HepG2 (cell line): ENCODE results near the gene GTF2H1. TPM values are rescaled to one million over a fixed set of nuclear protein-coding genes. Genes with fewer than 3 reads are reported as not detected.

Experiments
- ADNP ChIP-seq: sonication (generic); formaldehyde crosslinking; IDR thresholded peaks from 2 replicates; pipeline ENCODE4 v1.4.0; 2020; ENCODE audit warnings: missing genetic modification reagents
- AKNA ChIP-seq: sonication (generic); formaldehyde crosslinking; IDR thresholded peaks from 2 replicates; pipeline ENCODE4 v1.4.0; 2020; ENCODE audit warnings: missing genetic modification reagents, borderline replicate concordance
- ARNT2 ChIP-seq: sonication (generic); formaldehyde crosslinking; IDR thresholded peaks from 2 replicates; pipeline ENCODE4 v1.8.0; 2022; ENCODE audit warnings: mild to moderate bottlenecking, low read depth, missing genetic modification reagents, moderate library complexity
- CENPT ChIP-seq: sonication (generic); formaldehyde crosslinking; IDR thresholded peaks from 2 replicates; pipeline ENCODE4 v1.8.0; 2022; ENCODE audit warnings: low read depth, mild to moderate bottlenecking, moderate library complexity, missing genetic modification reagents
- CREM ChIP-seq, 2 experiments: sonication (generic) in 1 of 2; formaldehyde crosslinking in 1 of 2; IDR thresholded peaks; 2 replicates each; pipeline versions ENCODE4 v1.4.0 to v1.6.1; 2016 to 2020; ENCODE audit warnings: antibody characterized with exemption in 1 of 2, mild to moderate bottlenecking in 1 of 2, missing genetic modification reagents in 1 of 2
- GABPA ChIP-seq, 2 experiments: IDR thresholded peaks; 2 replicates each; pipeline ENCODE4 v1.6.1; 2011 to 2016; ENCODE audit warnings: low read depth in 2 of 2, low read length in 1 of 2, missing biosample characterization in 1 of 2, missing genetic modification characterization in 1 of 2
- HOXA3 ChIP-seq: sonication (generic); formaldehyde crosslinking; IDR thresholded peaks from 2 replicates; pipeline ENCODE4 v1.5.0; 2020; ENCODE audit warnings: missing genetic modification reagents
- NFATC3 ChIP-seq: sonication (generic); formaldehyde crosslinking; IDR thresholded peaks from 2 replicates; pipeline ENCODE4 v1.5.1; 2020; ENCODE audit warnings: mild to moderate bottlenecking, missing genetic modification reagents
- POLR2AphosphoS2 ChIP-seq: IDR thresholded peaks from 2 replicates; pipeline ENCODE4 v1.6.1; 2011; ENCODE audit warnings: low read depth, low read length, improper control_type of control experiment
- RELA ChIP-seq: sonication (generic); formaldehyde crosslinking; IDR thresholded peaks from 2 replicates; pipeline ENCODE4 v1.4.0; 2020; ENCODE audit warnings: missing genetic modification reagents
- SP140L ChIP-seq: sonication (generic); formaldehyde crosslinking; IDR thresholded peaks from 2 replicates; pipeline ENCODE4 v1.4.0; 2020; ENCODE audit warnings: missing genetic modification reagents, borderline replicate concordance
- ZBTB7B ChIP-seq: sonication (generic); formaldehyde crosslinking; IDR thresholded peaks from 2 replicates; pipeline ENCODE4 v1.4.0; 2020; ENCODE audit warnings: missing genetic modification reagents
- ZFP36 ChIP-seq: fragments of 150-350 bp; IDR thresholded peaks from 2 replicates; pipeline ENCODE4 v1.6.1; 2018; ENCODE audit warnings: borderline replicate concordance, low read length, low read depth; ENCODE audit not compliant: partially characterized antibody
- ZMAT3 ChIP-seq: sonication (generic); formaldehyde crosslinking; conservative IDR thresholded peaks from 2 replicates; pipeline ENCODE4 v1.7.0; 2021; ENCODE audit warnings: missing genetic modification reagents
- ZMYM2 ChIP-seq: sonication (generic); formaldehyde crosslinking; IDR thresholded peaks from 2 replicates; pipeline ENCODE4 v1.8.0; 2022; ENCODE audit warnings: mild to moderate bottlenecking, missing genetic modification reagents
- ZNF292 ChIP-seq: sonication (generic); formaldehyde crosslinking; IDR thresholded peaks from 2 replicates; pipeline ENCODE4 v1.8.1; 2022; ENCODE audit warnings: mild to moderate bottlenecking, low read depth, missing genetic modification reagents, borderline replicate concordance
- ZNF572 ChIP-seq: sonication (generic); formaldehyde crosslinking; IDR thresholded peaks from 2 replicates; pipeline ENCODE4 v1.5.1; 2020; ENCODE audit warnings: mild to moderate bottlenecking, missing genetic modification reagents
- polyA plus RNA-seq, 8 experiments: library from polyadenylated mRNA; depleted of rRNA in 3 of 8; stranded (reverse) in 7 of 8; unstranded in 1 of 8; fragments of >200 nt; fragmentation: Illumina TruSeq in 4 of 8; extraction: Trizol in 4 of 8; gene quantifications; 2 replicates each; pipeline versions ENCODE4 v1.2.1 to v1.2.3, GENCODE V29; 2011 to 2016; ENCODE audit warnings: low read depth in 4 of 8, missing spikeins in 1 of 8, mixed read lengths in 1 of 8; ENCODE audit not compliant: insufficient read depth in 1 of 8
- total RNA-seq, 5 experiments: library from RNA; depleted of rRNA; stranded (reverse); fragments of >200 nt; fragmentation: Illumina TruSeq; extraction: Trizol; gene quantifications; 2 replicates each; pipeline ENCODE4 v1.2.3, GENCODE V29; 2016; ENCODE audit warnings: low read depth in 1 of 5
- TF ChIP-seq, protein P1 (sequence below), 2 experiments: sonication (generic) in 1 of 2; formaldehyde crosslinking in 1 of 2; IDR thresholded peaks; 2 replicates each; pipeline versions ENCODE4 v1.6.1 to v1.9.0; 2014 to 2022; ENCODE audit warnings: antibody characterized with exemption in 1 of 2, borderline replicate concordance in 1 of 2, inconsistent platforms in 1 of 2, low read depth in 1 of 2, missing genetic modification reagents in 1 of 2

GTF2H1 gene
- total and polyA plus RNA-seq, 2 of the 13 experiments (the other 11 are each of a cell fraction or from before 2014, with no cell fraction given): 15.7 to 51.4 TPM

DNA sequence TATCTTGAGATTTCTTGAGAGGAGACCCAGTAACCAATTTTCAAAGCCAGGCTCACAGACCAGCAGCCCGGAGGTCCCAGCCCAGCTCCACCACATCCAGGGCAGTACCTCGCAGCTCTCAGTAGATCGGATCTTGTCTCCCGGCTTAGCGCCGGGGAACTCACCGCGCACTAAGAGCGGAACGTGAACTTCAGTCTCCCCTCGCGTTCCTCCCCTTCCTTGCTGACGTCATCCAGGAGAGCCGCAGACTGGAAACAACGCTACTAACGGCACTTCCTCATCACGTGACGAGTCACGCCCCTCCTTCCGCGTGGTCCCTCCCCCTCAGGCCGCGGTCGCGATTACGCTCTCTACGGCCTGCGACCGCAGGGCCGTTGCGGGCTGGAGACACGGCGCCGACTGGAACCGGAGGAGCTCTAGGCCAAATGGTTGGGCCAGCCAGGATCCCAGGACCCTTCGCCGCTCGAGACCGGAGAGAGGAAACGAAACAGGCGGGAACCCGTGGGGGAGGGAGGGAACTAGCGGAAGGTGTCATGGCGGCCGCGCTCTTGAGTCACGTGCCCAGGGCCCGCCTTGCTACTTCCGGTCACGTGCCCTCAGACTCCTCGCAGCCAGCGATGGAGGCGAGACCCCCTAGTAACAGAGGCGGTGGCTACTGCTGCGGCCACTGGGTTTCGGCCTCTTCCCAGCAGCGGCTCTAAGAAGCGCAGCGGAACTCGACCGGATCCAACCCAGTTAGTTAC lies at the start of gene GTF2H1, which contains the start of gene HPS5 (continued):
- TF ChIP-seq NFATC3 (CRISPR knock-in tag) (peak; percentile 95), ARNT2 (CRISPR knock-in tag) (peak; percentile 85), CREM (IDR thresholded peaks at IDR 0.05) (peak; percentile 99), CREM (CRISPR knock-in tag; IDR thresholded peaks at IDR 0.05) (peak; percentile 70), AKNA (CRISPR knock-in tag) (peak; percentile 79; the same call in 1 of the 2 replicates), ZNF292 (CRISPR knock-in tag) (no peak), ZMYM2 (CRISPR knock-in tag) (peak; percentile 77), CENPT (CRISPR knock-in tag) (no peak), ZFP36 (no peak), POLR2AphosphoS2 (peak; percentile 90), ZBTB7B (CRISPR knock-in tag) (peak; percentile 64; the same call in 1 of the 2 replicates), SP140L (peak; percentile 35; the same call in 1 of the 2 replicates), GABPA (IDR thresholded peaks at IDR 0.05; ENCODE audit: low read depth, low read length) (peak; percentile 82), GABPA (CRISPR knock-in tag; IDR thresholded peaks at IDR 0.05; ENCODE audit: low read depth) (peak; percentile 95), ADNP (no peak), RELA (0 out of 2 replicates have a peak, but pooled peaks have one; percentile 83), HOXA3 (CRISPR knock-in tag) (peak; percentile 98), ZNF572 (CRISPR knock-in tag) (peak; percentile 90; the same call in 1 of the 2 replicates), ZMAT3 (peak; percentile 87)
- TF ChIP-seq, protein P1, sequence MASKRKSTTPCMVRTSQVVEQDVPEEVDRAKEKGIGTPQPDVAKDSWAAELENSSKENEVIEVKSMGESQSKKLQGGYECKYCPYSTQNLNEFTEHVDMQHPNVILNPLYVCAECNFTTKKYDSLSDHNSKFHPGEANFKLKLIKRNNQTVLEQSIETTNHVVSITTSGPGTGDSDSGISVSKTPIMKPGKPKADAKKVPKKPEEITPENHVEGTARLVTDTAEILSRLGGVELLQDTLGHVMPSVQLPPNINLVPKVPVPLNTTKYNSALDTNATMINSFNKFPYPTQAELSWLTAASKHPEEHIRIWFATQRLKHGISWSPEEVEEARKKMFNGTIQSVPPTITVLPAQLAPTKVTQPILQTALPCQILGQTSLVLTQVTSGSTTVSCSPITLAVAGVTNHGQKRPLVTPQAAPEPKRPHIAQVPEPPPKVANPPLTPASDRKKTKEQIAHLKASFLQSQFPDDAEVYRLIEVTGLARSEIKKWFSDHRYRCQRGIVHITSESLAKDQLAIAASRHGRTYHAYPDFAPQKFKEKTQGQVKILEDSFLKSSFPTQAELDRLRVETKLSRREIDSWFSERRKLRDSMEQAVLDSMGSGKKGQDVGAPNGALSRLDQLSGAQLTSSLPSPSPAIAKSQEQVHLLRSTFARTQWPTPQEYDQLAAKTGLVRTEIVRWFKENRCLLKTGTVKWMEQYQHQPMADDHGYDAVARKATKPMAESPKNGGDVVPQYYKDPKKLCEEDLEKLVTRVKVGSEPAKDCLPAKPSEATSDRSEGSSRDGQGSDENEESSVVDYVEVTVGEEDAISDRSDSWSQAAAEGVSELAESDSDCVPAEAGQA (IDR thresholded peaks at IDR 0.05; ENCODE audit: low read depth): peak; percentile 94
- TF ChIP-seq, protein P1 (CRISPR knock-in tag; IDR thresholded peaks at IDR 0.05; ENCODE audit: borderline replicate concordance): no peak
